Activated B cell treated with CpG ODN at 0.5 μM for 24 hours (primary cell): Measurements from ENCODE around the gene POLR3H. TPM values are rescaled to one million over a fixed set of nuclear protein-coding genes. Genes with fewer than 3 reads are reported as not detected.
"Not testable (repeated sequence)": the region's sequence is repeated elsewhere in the genome, so short reads cannot be mapped to it uniquely, and the experiment has no call there.

ENCODE experiments used
- ATAC-seq: fragments of 200-7000 bp; cut with Tn5 transposase; one replicate; pipeline ENCODE4 v1.10.0; 2021; ENCODE audit warnings: low read depth, mild to moderate bottlenecking, moderate library complexity
- CTCF ChIA-PET: fragments of 350-600 bp; sonication (Branson Sonifier 250); formaldehyde crosslinking; loops from one replicate; lab custom pipeline; 2021; ENCODE audit warnings: antibody characterized with exemption; lab: Charles Lee
- POLR2A ChIA-PET: fragments of 350-600 bp; sonication (Branson Sonifier 250); formaldehyde crosslinking; loops from one replicate; lab custom pipeline; 2021; ENCODE audit warnings: antibody characterized with exemption; lab: Charles Lee
- DNase-seq: peaks from one replicate; pipeline ENCODE4 v3.0.0; 2022
- H3K27ac Mint-ChIP-seq: one replicate; pipeline ENCODE4 v1.8.0; 2020; ENCODE audit warnings: mixed read lengths
- H3K27me3 Mint-ChIP-seq: one replicate; pipeline ENCODE4 v1.8.0; 2021; ENCODE audit warnings: mixed read lengths
- H3K36me3 Mint-ChIP-seq: one replicate; pipeline ENCODE4 v1.8.0; 2021; ENCODE audit warnings: low read depth, mixed read lengths
- H3K4me1 Mint-ChIP-seq: one replicate; pipeline ENCODE4 v1.8.0; 2021; ENCODE audit warnings: mixed read lengths
- H3K4me3 Mint-ChIP-seq: one replicate; pipeline ENCODE4 v1.8.0; 2020; ENCODE audit warnings: mild to moderate bottlenecking, mixed read lengths
- H3K9me3 Mint-ChIP-seq: one replicate; pipeline ENCODE4 v1.8.0; 2020; ENCODE audit warnings: mixed read lengths
- CTCF ChIP-seq: fragments of 200-600 bp; IDR thresholded peaks from one replicate; pipeline ENCODE4 v1.8.0; 2022; ENCODE audit warnings: antibody characterized with exemption, mild to moderate bottlenecking
- intact Hi-C: fragments of 100-400 bp; cut with micrococcal nuclease; formaldehyde crosslinking; loops from one replicate; pipeline ENCODE4 v1.15.1; 2024
- total RNA-seq: library from RNA; stranded (reverse); gene quantifications from 2 replicates; pipeline ENCODE4 v1.2.3, GENCODE V29; 2022

Gene POLR3H, protein sequence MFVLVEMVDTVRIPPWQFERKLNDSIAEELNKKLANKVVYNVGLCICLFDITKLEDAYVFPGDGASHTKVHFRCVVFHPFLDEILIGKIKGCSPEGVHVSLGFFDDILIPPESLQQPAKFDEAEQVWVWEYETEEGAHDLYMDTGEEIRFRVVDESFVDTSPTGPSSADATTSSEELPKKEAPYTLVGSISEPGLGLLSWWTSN
- total RNA-seq = 39.0 and 43.9 TPM in 2 replicates

DNA sequence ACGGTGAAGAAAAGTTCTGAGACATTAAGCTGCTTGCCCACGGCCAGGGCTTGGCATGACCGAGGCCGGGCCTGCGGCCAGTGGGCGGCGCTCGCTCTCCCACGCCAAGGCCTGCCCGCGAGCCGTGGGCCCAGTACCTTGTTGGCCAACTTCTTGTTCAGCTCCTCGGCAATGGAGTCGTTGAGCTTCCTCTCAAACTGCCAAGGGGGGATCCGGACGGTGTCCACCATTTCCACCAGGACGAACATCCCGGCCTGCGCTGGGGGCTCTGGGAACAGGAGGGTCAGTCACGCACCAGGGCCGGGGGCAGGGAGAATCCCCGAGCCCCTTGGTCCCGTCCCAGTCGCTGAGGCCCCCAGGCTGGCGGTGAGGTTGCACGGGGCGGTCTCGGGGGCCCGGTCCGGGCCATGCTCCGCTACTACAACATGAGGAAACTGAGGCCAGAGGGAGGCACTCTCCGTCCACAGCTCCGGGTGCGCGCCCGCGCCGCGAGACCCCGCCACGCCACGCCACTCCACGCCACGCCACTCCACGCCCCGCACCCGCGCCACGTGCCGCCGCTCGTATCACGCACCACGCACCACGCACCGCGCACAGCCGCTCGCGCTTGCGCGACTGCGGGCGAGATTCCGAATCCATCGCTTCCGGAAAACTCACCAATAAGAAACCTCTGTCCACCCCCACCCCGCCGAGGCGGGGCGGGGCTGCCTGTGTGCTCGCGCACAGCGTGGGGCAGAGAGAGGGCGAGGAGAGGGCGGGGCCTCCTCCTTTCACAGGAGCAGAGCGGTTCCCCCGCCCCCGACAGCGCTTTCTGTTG lies at the start of gene POLR3H:
TSS of gene POLR3H (minus strand) at position 617 of the 817 bp plus-strand sequence. CDS start at position 248, 369 bp downstream.
- ChIA-PET CTCF (interaction anchor here (0.9 to 1.2 kb wide), 4 partner anchors 46 to 133 kb away, joined by 3 to 9 read pairs (median 4); partner anchors contain the start of genes DESI1, PMM1 and XRCC6), POLR2A (interaction anchor here (1.0 to 2.4 kb wide), 7 partner anchors 46 to 258 kb away, joined by 4 to 20 read pairs (median 10); partner anchors contain the start of genes ACO2, DESI1, PHF5A and PMM1)
- ATAC-seq (peak; percentile 99), DNase-seq (peak; percentile 93)
- Mint-ChIP-seq H3K4me1 (peaks cover 43% of the 10 kb centered on the region), H3K27me3 (no peaks in the 10 kb centered on the region), H3K27ac (peak within 1 kb of the TSS; percentile 86), H3K4me3 (peak within 1 kb of the TSS; percentile 96), H3K9me3 (no peaks in the 10 kb centered on the region), H3K36me3 (peaks cover 18% of the 10 kb centered on the region)
- no peak for TF ChIP-seq CTCF
- intact Hi-C loops = loop anchor here (1.0 to 5.0 kb wide), 6 partner anchors 46 to 398 kb away; partner anchors contain the start of genes ACO2, DESI1, RANGAP1 and TEF

DNA sequence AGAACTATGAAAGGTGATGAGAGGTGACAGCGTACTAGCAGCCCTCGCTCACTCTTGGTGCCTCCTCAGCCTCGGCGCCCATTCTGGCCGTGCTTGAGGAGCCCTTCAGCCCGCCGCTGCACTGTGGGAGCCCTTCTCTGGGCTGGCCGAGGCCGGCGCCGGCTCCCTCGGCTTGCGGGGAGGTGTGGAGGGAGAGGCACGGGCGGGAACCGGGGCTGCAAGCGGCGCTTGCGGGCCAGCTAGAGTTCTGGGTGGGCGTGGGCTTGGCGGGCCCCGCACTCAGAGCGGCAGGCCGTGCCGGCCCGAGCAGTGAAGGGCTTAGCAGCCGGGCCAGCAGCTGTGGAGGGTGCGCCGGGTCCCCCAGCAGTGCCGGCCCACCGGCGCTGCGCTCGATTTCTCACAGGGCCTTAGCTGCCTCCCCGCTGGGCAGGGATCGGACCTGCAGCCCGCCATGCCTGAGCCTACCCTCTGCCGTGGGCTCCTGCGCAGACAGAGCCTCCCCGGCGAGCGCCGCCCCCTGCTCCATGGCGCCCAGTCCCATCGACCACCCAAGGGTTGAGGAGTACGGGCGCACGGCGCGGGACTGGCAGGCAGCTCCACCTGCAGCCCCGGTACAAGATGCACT lies 49.2 kb upstream of the POLR3H start:
- DNase-seq, H3K9me3 Mint-ChIP-seq, POLR2A ChIA-PET, CTCF ChIA-PET, ATAC-seq, H3K4me3 Mint-ChIP-seq, H3K27me3 Mint-ChIP-seq, H3K27ac Mint-ChIP-seq, intact Hi-C loops: not testable (repeated sequence)
- H3K36me3 Mint-ChIP-seq = peaks cover 13% of the 10 kb centered on the region
- peaks cover 12% of the 10 kb centered on the region for H3K4me1 Mint-ChIP-seq

GRCh38 chr22:41589391-41590241 lies 45.3 kb upstream of the POLR3H start, which contains the start of gene PMM1:
Gene PMM1 (minus strand): TSS chr22:41589840. CDS start chr22:41589805, 35 bp downstream.
- TF ChIP-seq CTCF = no peak
- POLR2A ChIA-PET = interaction anchor here (0.6 to 2.8 kb wide), 24 partner anchors 12 to 1025 kb away, joined by 3 to 63 read pairs (median 4); partner anchors contain the start of genes ACO2, CCDC134, DESI1 and PHF5A
- H3K4me1 Mint-ChIP-seq = peaks cover 12% of the 10 kb centered on the region
- H3K27ac Mint-ChIP-seq = peak within 1 kb of the TSS; percentile 88
- H3K4me3 Mint-ChIP-seq = peak within 1 kb of the TSS; percentile 91
- H3K9me3 Mint-ChIP-seq = no peaks in the 10 kb centered on the region
- CTCF ChIA-PET = interaction anchor here (1.2 to 2.2 kb wide), 3 partner anchors 31 to 186 kb away, joined by 3 to 8 read pairs (median 6); partner anchors contain the start of genes DESI1, POLR3H and XRCC6
- H3K27me3 Mint-ChIP-seq = no peaks in the 10 kb centered on the region
- H3K36me3 Mint-ChIP-seq = peaks cover 7% of the 10 kb centered on the region
- DNase-seq (peak; percentile 98), ATAC-seq (peak; percentile 98)
- intact Hi-C loops = loop anchor here (1.0 kb wide), 4 partner anchors 32 to 208 kb away; partner anchors contain the start of genes DESI1, POLR3H, TEF and XRCC6

- Mint-ChIP-seq H3K4me1 (peaks cover 12% of the 10 kb centered on the region), H3K36me3 (peaks cover 21% of the 10 kb centered on the region), H3K4me3 (no peak overlapping the region), H3K9me3 (no peaks in the 10 kb centered on the region), H3K27ac (no peak overlapping the region), H3K27me3 (no peaks in the 10 kb centered on the region)
- no peak for ATAC-seq
- CTCF ChIA-PET = no interaction called here
- no peak for TF ChIP-seq CTCF
- no peak for DNase-seq
- intact Hi-C loops = no loop called here
- POLR2A ChIA-PET = interaction anchor here (0.6 kb wide), 1 partner anchor 139 kb away, joined by 6 read pairs; no protein-coding TSS in a partner anchor
Measured at GRCh38 chr22:41587347-41587723, 43.1 kb upstream of the POLR3H start.
